NCI-H187 (cell line): ENCODE results near the gene RBM15.
A peak's percentile ranks its signal among the peaks of the same experiment; 100 is the strongest.

Experiments
- DNase-seq, 2 experiments: peaks; one replicate each; lab custom pipeline; 2025; lab: John Stamatoyannopoulos, UW

Gene RBM15

GRCh38 chr1:110321846-110322245 is 17.3 kb upstream of the RBM15 start:
- no peak for DNase-seq

GRCh38 chr1:110324667-110325066 is 14.5 kb upstream of the RBM15 start:
- no peak for DNase-seq

DNA sequence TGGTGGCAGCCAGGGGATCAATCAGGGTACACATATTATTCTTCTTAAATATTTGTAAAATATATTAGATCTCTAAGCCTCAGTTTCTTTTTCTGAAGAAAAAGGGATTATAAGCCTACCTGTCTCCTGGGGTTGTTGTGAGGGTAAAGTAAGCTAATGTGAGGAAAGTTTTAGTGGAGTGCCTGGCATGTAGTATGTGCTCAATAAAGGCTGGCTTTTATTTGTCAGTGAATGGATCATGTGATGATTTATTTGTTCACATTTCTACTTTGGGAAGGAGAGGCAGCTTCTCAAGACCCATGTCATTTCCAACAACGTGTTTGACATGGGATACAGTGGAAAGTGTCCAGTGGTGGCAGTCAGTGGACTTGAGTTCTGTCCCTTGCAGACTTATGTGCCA is 12.4 kb upstream of the RBM15 start:
- no peak for DNase-seq

GRCh38 chr1:110328274-110328673 is 10.9 kb upstream of the RBM15 start:
- no peak for DNase-seq

GRCh38 chr1:110328700-110329099 is 10.5 kb upstream of the RBM15 start:
- DNase-seq: no peak

- no peak for DNase-seq
Observed at GRCh38 chr1:110335265-110335664, 3.9 kb upstream of the RBM15 start.

- DNase-seq: no peak
Observed at GRCh38 chr1:110336300-110337039, 2.7 kb upstream of the RBM15 start.

GRCh38 chr1:110337704-110338308 is 1.4 kb upstream of the RBM15 start:
- DNase-seq: peak in 1 of 2 experiments; percentile 79

- peak; percentile 86 to 88 for DNase-seq
Observed at GRCh38 chr1:110338309-110338885, 780 bp upstream of the RBM15 start.

DNA sequence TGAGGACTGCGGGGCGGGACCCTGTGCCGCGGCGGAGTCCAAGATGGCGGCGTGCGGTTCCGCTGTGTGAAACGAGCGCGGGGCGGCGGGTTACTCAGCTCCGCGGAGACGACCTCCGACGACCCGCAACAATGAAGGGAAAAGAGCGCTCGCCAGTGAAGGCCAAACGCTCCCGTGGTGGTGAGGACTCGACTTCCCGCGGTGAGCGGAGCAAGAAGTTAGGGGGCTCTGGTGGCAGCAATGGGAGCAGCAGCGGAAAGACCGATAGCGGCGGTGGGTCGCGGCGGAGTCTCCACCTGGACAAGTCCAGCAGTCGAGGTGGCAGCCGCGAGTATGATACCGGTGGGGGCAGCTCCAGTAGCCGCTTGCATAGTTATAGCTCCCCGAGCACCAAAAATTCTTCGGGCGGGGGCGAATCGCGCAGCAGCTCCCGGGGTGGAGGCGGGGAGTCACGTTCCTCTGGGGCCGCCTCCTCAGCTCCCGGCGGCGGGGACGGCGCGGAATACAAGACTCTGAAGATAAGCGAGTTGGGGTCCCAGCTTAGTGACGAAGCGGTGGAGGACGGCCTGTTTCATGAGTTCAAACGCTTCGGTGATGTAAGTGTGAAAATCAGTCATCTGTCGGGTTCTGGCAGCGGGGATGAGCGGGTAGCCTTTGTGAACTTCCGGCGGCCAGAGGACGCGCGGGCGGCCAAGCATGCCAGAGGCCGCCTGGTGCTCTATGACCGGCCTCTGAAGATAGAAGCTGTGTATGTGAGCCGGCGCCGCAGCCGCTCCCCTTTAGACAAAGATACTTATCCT is 430 bp downstream of the RBM15 start:
- no peak for DNase-seq

DNA sequence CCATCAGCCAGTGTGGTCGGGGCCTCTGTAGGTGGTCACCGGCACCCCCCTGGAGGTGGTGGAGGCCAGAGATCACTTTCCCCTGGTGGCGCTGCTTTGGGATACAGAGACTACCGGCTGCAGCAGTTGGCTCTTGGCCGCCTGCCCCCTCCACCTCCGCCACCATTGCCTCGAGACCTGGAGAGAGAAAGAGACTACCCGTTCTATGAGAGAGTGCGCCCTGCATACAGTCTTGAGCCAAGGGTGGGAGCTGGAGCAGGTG is 961 bp downstream of the RBM15 start:
- DNase-seq: no peak

DNA sequence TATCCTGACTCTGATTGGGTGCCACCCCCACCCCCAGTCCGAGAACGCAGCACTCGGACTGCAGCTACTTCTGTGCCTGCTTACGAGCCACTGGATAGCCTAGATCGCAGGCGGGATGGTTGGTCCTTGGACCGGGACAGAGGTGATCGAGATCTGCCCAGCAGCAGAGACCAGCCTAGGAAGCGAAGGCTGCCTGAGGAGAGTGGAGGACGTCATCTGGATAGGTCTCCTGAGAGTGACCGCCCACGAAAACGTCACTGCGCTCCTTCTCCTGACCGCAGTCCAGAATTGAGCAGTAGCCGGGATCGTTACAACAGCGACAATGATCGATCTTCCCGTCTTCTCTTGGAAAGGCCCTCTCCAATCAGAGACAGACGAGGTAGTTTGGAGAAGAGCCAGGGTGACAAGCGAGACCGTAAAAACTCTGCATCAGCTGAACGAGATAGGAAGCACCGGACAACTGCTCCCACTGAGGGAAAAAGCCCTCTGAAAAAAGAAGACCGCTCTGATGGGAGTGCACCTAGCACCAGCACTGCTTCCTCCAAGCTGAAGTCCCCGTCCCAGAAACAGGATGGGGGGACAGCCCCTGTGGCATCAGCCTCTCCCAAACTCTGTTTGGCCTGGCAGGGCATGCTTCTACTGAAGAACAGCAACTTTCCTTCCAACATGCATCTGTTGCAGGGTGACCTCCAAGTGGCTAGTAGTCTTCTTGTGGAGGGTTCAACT is 2.1 kb downstream of the RBM15 start:
- no peak for DNase-seq

- DNase-seq: no peak
Observed at GRCh38 chr1:110341872-110342331, 2.7 kb downstream of the RBM15 start.

- no peak for DNase-seq
Observed at GRCh38 chr1:110343249-110343648, 4.1 kb downstream of the RBM15 start.

GRCh38 chr1:110344152-110344551 is 5.0 kb downstream of the RBM15 start:
- DNase-seq: no peak

- DNase-seq: no peak
Observed at GRCh38 chr1:110345480-110345879, 6.3 kb downstream of the RBM15 start.

GRCh38 chr1:110346690-110347089 is 7.5 kb downstream of the RBM15 start:
- DNase-seq: no peak

- no peak for DNase-seq
Observed at GRCh38 chr1:110347182-110347893, 8.2 kb downstream of the RBM15 start.

DNA sequence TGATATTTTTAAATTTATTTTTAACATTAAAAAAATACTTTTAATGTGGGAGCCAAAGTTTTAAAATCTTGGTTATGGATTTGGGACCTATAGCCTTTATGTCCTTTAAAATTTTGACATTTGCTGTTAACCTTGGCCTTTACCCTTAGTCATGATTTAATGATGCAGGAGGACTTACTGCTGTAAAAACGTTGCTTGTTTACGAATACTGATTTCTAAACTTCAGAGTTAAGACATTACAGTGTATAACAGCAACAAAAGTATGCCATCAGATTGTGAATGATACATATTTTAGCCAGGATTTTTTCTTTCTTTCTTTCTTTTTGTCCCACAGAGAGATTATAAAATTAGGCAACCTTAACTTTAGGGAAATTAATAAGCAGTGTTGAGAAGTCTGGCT is 8.9 kb downstream of the RBM15 start:
- DNase-seq: no peak

DNA sequence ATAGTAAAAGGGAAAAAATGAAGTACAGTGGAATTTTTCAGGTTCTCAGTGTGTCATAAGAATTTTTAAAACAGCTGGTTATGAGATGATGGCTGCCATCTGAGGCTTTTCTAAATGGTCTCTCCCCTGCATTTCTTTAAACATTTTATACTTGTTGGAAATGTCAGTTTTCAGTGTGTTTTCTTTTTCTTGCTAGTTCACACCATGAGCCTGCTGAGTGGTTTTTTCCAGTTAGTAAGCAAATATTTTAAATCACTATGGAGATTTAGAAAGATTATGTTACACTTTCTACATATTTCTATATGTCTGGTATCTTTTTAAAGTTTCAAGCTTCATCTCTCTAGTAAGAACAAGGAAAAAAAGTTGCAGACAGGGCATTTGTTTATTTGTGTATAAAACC is 9.6 kb downstream of the RBM15 start:
- DNase-seq: no peak

DNA sequence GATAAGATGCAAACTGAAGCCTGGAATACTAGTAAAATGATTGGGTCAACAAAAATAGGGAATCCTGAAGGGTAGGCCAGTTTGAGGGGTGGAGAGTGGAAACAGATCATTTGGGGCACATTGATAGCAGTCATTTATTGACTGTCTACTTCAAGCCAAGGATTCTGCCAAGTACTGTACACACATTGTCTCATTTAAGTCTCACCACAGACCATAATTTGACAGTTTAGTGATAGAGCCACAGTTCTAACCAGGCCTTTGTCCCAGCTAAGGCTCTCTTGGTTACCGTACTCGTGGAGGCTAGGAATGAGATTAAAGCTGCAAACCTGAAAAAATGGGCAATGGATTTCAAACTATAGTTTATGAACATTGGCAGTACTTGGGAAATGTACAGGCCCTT is 11.2 kb downstream of the RBM15 start:
- DNase-seq: no peak

GRCh38 chr1:110355321-110355720 is 16.1 kb downstream of the RBM15 start:
- DNase-seq: no peak
